ENCODE results near the gene MX2. TPM values are rescaled to one million over a fixed set of nuclear protein-coding genes. Genes with fewer than 3 reads are reported as not detected.

The MX2 gene
- total RNA-seq, 4 donors from 2014 or later = 6.7 to 17.5 (median 9.5) TPM

DNA sequence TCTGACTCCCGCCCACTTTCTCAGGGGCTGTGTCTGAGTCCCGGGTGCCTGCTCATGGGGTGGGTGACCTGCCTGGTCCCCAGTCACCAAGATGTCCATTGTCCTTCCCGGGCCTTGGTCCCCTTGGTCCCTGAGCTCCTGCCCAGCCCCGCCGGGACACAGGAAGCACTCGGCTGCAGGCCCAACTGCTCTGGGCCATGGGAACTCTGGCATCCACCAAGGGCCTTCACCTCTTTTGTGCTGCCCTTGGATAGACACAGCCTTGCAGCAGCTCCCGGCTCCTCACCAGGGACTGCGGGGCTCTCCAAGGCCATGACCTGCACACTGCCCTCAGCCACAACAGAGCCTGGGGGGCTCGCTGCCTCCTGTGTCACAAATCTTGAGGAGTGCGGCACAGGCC, 42.1 kb downstream of the MX2 start:
- Histone ChIP-seq H3K9me3 (no peaks in the 10 kb centered on the region), H3K4me3 (no peak overlapping the region), H3K36me3 (peaks cover 0 to 71% (median 6%) of the 10 kb centered on the region in 3 donors), H3K4me1 (no peaks in the 10 kb centered on the region), H3K27ac (no peak overlapping the region), H3K27me3 (no peaks in the 10 kb centered on the region)
- DNase-seq (ENCODE audit: low spot score in 2 of 2) = no peak
- no peak for TF ChIP-seq EP300 (IDR thresholded peaks at IDR 0.05)
- TF ChIP-seq, protein P1, sequence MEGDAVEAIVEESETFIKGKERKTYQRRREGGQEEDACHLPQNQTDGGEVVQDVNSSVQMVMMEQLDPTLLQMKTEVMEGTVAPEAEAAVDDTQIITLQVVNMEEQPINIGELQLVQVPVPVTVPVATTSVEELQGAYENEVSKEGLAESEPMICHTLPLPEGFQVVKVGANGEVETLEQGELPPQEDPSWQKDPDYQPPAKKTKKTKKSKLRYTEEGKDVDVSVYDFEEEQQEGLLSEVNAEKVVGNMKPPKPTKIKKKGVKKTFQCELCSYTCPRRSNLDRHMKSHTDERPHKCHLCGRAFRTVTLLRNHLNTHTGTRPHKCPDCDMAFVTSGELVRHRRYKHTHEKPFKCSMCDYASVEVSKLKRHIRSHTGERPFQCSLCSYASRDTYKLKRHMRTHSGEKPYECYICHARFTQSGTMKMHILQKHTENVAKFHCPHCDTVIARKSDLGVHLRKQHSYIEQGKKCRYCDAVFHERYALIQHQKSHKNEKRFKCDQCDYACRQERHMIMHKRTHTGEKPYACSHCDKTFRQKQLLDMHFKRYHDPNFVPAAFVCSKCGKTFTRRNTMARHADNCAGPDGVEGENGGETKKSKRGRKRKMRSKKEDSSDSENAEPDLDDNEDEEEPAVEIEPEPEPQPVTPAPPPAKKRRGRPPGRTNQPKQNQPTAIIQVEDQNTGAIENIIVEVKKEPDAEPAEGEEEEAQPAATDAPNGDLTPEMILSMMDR (IDR thresholded peaks at IDR 0.05) = no peak
- TF ChIP-seq POLR2A (IDR thresholded peaks at IDR 0.05) = no peak
- 62 to 80% methylated on average over 8 to 10 of the region's 10 CpGs for WGBS, 2 donors

DNA sequence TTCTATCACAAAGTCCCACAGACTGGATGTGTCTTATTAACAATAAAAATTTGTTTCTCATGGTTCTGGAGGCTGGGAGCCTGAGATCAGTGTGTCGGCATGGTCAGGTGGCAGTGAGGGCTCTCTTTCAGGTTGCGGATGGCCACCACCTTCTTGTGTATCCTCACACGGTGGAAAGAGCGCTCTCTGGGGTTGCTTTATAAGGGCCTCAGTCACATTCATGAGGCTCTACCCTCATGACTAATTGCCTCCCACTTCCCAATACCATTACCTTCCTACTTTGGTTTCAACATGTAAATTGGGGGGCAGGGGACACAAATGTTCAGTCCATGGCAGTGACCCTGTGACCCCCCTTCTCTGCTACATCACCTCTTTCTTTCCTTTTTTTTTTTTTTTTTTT, 43.5 kb downstream of the MX2 start:
- 90 to 92% methylated on average over 4 of the region's 4 CpGs for WGBS, 2 donors
- no peak for DNase-seq (ENCODE audit: low spot score in 2 of 2)
- TF ChIP-seq, protein P1 (IDR thresholded peaks at IDR 0.05) = no peak
- TF ChIP-seq EP300 (IDR thresholded peaks at IDR 0.05) = no peak
- Histone ChIP-seq H3K27ac (no peak overlapping the region), H3K4me1 (no peaks in the 10 kb centered on the region), H3K9me3 (no peaks in the 10 kb centered on the region), H3K27me3 (no peaks in the 10 kb centered on the region), H3K36me3 (peaks cover 0 to 71% (median 6%) of the 10 kb centered on the region in 3 donors), H3K4me3 (no peak overlapping the region)

DNA sequence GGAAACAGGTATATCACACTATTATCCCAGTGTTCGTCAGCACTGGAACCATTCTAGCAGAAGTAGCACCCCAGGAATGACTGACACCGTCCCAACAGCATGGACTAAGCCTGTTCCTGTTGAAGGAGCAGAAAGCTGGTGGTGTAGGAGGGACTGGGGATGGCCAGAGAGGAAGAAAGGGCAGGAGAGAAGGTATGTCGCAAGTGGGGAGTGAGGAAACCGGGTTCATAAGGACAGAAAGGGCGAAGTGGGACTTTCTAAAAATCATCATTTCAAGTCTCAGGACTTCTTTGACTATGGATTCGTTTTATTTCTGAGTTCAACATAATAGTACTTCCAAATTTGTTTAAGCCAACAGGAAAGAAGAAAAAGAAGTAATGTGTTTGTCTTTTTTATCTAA, 44.5 kb downstream of the MX2 start:
- DNase-seq (ENCODE audit: low spot score in 2 of 2) = no peak
- peaks cover 0 to 5% (median 0%) of the 10 kb centered on the region in 4 donors for H3K9me3 ChIP-seq
- H3K4me3 ChIP-seq = no peak overlapping the region
- H3K27ac ChIP-seq = no peak overlapping the region
- 82 to 88% methylated on average over 6 of the region's 6 CpGs for WGBS, 2 donors
- no peaks in the 10 kb centered on the region for H3K27me3 ChIP-seq
- H3K4me1 ChIP-seq = no peaks in the 10 kb centered on the region
- H3K36me3 ChIP-seq = peaks cover 0 to 70% (median 6%) of the 10 kb centered on the region in 3 donors
- TF ChIP-seq POLR2A (IDR thresholded peaks at IDR 0.05) (no peak), EP300 (IDR thresholded peaks at IDR 0.05) (no peak)
- TF ChIP-seq, protein P1 (IDR thresholded peaks at IDR 0.05) = no peak

GRCh38 chr21:41407541-41408460, 46.0 kb downstream of the MX2 start:
- no peaks in the 10 kb centered on the region for H3K27me3 ChIP-seq
- TF ChIP-seq POLR2A (IDR thresholded peaks at IDR 0.05) (no peak), EP300 (IDR thresholded peaks at IDR 0.05) (no peak)
- TF ChIP-seq, protein P1 (IDR thresholded peaks at IDR 0.05) = no peak
- no peak overlapping the region for H3K27ac ChIP-seq
- peaks cover 0 to 57% (median 6%) of the 10 kb centered on the region in 3 donors for H3K36me3 ChIP-seq
- no peaks in the 10 kb centered on the region for H3K4me1 ChIP-seq
- DNase-seq (ENCODE audit: low spot score in 2 of 2) = no peak
- no peak overlapping the region for H3K4me3 ChIP-seq
- WGBS, 2 donors = 94% methylated on average over 24 of the region's 24 CpGs
- peaks cover 0 to 9% (median 0%) of the 10 kb centered on the region in 4 donors for H3K9me3 ChIP-seq

GRCh38 chr21:41410361-41410760, 48.5 kb downstream of the MX2 start:
- Histone ChIP-seq H3K27ac (no peak overlapping the region), H3K27me3 (no peaks in the 10 kb centered on the region), H3K36me3 (peaks cover 0 to 34% (median 6%) of the 10 kb centered on the region in 3 donors), H3K4me3 (no peak overlapping the region), H3K9me3 (peaks cover 0 to 19% (median 0%) of the 10 kb centered on the region in 4 donors), H3K4me1 (no peaks in the 10 kb centered on the region)
- WGBS, 2 donors = 82 to 84% methylated on average over 1 of the region's 1 CpG
- DNase-seq (ENCODE audit: low spot score in 2 of 2) = no peak
- TF ChIP-seq EP300 (IDR thresholded peaks at IDR 0.05) = no peak
- TF ChIP-seq POLR2A (IDR thresholded peaks at IDR 0.05) = no peak
- TF ChIP-seq, protein P1 (IDR thresholded peaks at IDR 0.05) = no peak

All from tibial nerve (tissue), 4 donors.